Peyer's patch (tissue), 4 donors: ENCODE results near the gene CDKN1C.

Experiments used
- CTCF ChIP-seq, 6 experiments: fragments of 450-650 bp in 4 of 6; fragments of 200-600 bp in 2 of 6; sonication (generic) in 1 of 6; IDR thresholded peaks; one replicate each; pipeline ENCODE4 v1.5.1; 2017 to 2019; ENCODE audit warnings: antibody characterized with exemption in 6 of 6, mild to moderate bottlenecking in 3 of 6, moderate library complexity in 1 of 6
- POLR2A ChIP-seq, 2 donors: fragments of 450-650 bp; IDR thresholded peaks; one replicate each; pipeline ENCODE4 v1.5.1; 2017; ENCODE audit warnings: antibody characterized with exemption in 2 of 2, mild to moderate bottlenecking in 2 of 2, moderate library complexity in 2 of 2

- TF ChIP-seq CTCF (IDR thresholded peaks at IDR 0.05) (no peak), POLR2A (IDR thresholded peaks at IDR 0.05) (no peak)
Observed at GRCh38 chr11:2914455-2915195, 29.1 kb upstream of the CDKN1C start.
